Right forelimb (tissue), 1 donor: Measurements from ENCODE around the gene WNK1.
"Not testable (repeated sequence)": the region's sequence is repeated elsewhere in the genome, so short reads cannot be mapped to it uniquely, and the experiment has no call there.

ENCODE experiments used
- DNase-seq: peaks from one replicate; pipeline ENCODE4 v3.0.0-alpha.2; 2018

Gene WNK1

DNA sequence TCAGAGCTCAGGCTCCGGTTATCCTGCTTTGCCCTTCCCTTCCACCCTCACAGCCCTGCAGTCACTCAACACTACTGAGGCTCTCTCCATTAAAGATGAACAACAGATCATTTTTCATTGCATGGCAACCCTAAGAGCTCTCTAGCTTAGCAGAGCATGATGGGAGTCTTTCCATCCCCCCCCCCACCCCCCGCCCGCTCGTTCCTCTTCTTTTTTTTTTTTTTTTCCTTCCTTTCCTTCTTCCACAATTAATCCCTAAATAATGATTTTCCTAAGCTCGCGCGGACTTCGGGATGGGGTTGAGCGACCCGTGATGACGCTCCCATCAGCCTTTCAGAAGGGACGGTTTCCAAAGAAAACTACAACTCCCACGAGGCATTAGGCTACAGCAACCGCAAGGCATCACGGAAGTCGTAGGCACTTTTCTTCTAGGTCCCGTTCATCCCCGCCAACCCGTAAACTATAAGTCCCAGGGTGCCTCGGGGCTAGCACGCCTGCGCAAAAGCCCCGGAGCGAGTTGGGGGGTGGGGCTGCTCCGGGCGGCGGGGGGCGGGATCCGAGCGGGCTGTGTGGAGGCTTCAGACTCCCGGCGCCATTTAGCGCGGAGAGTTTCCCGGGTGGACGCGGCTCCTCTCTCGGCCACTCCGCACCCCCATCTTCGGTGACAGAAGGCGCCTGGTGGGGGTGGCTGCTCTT is at the start of gene WNK1:
Gene WNK1 (plus strand): TSS at position 581 of the 696 bp plus-strand sequence. CDS start 987 bp downstream, outside the sequence.
- peak; percentile 99 for DNase-seq

DNA sequence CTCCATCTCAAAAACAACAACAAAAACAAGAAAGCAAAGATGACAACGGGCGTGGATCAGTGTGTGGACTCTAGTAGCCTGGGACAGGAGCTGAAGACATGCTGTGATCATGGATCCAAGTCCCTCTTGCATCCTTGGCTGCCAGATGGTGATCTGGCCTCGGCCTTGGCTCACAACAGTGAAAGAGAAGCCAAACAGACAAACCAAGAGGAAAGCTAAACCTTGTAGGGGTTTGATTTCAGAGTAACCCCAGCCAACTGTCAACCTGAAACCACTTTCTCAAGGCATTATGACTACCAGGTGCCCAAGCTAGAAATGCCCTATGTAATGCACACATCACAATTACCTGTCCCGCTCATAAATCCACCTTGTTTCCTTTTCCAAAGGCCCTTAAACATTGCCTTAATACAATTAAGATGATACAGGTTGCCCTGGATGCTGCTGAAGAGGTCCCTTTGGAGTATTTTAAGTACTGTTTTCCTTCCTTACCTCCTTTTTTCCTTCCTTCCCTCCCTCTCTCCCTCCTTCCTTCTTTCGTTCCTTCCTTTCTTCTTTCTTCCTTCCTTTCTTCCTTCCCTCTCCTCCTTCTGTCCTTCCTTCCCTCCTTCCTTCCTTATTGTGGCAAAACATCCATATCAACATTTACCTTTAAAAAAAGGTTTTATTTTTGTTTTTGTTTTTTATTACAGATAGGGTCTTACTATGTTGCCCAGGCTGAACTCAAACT is 47.7 kb upstream of the WNK1 start:
- DNase-seq: no peak

GRCh38 chr12:708084-708483 is 44.3 kb upstream of the WNK1 start:
- not testable (repeated sequence) for DNase-seq

- DNase-seq: no peak
Measured at GRCh38 chr12:709455-710020, 42.8 kb upstream of the WNK1 start.

DNA sequence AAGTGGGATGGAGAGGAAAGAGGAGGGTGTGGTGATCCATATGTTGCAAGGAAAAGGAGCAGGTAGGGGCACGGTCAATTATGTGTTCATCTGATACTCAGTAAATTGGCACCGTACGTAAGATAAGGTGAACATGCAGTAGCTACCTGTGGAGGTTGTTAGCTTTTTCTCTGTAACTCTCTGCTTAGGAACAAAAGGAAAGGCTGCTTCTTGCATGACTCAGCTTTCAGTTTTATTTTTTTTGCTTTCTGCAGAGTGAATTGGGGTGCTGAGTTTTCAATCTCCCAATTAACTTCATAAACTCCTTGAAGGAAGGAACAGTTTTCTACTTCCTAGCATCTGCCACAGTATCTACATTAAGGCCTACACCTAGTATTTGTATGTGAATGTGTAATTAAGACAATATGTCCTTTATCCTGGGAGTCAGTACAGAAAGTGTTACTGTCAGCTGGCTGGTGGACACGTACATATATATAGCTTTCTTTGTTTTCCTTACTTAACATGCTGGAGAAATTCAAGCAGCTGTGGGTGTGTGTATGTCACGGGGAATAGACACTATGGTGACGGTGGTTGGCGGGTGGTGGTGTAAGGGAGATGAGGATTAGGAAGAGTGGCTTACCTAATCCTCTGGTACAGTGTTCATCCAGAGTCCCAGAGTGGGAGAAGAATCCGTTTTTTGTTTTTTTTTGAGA is 40.1 kb upstream of the WNK1 start:
- no peak for DNase-seq

DNA sequence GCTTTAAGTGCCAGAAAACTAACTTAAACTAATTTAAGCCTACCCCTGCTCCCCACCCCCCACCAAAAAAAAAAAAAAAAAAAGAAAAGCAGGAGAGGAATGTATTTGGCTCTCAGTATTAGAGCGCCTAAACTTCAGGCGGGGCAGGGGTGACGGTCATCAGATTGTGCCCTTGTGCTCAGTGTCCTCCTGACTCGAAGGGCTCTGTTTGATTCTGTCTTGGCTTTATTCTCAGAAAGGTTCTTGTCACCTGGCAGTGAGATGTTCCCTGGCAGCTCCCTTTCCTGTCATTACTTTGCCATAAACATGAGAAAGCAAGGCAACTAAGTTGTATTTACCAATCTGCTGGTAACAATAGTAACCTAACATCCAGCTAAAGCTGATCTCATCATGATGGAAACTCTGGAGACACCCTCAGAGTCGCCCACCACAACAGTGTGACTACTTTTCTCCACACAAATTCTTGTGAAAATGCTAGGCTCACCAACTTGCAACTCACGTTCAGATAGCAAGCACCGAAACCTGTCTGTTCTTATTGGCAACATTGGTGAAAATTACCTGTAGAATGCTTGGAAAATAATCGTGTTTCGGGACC is 39.0 kb upstream of the WNK1 start:
- DNase-seq: no peak

- DNase-seq: no peak
Measured at GRCh38 chr12:716506-716905, 35.9 kb upstream of the WNK1 start.

GRCh38 chr12:718756-719102 is 33.6 kb upstream of the WNK1 start:
- no peak for DNase-seq

- no peak for DNase-seq
Measured at GRCh38 chr12:720231-720941, 32.0 kb upstream of the WNK1 start.

DNA sequence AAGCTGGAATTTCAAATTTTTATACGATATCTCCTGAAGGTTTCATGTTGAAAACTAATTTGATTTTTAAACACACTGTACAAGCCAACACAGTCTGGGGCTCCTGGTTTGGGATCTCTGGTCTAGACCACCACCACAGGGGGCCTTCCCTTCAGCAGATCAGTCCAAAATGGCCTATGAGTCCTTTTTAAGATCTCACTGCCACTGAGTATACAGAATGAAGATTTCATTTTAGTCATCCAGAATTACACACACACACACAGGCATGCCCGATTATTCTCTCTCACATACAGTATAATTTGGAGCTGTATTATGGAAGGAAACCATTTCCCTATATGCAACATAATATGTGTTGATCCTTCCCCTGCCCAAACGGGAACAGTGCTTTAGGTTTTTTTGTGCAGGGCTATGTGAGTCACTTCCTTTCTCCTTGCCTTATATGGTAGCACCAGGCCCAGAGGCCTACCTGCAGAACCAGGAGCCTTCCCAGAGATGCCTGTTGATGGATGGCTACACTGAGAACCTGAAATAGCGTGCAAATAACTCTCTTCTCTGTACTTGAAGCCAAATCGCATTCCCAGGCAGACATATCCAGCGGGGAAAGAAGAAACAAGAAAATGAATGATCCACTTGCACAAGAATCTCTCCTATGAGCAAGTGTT is 28.1 kb upstream of the WNK1 start:
- no peak for DNase-seq

DNA sequence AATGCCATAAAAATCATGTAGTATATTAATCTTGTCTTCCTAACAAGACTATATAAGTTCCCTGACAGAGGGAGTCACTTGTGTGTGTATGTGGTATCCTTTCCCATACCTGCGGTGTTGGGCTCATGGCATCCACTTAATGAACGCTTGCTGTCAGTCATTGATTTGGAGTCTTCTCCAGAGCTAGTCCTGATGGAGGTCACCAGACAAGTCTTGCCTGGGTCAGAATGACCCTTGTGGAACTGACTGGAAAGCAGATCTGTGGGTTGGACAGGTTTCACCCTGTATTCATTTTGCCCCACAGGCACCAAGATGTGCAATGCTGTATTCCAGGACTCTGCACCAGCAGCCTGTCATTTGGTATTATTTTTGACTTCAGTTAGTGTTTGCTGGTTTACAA is 27.3 kb upstream of the WNK1 start:
- DNase-seq: no peak

DNA sequence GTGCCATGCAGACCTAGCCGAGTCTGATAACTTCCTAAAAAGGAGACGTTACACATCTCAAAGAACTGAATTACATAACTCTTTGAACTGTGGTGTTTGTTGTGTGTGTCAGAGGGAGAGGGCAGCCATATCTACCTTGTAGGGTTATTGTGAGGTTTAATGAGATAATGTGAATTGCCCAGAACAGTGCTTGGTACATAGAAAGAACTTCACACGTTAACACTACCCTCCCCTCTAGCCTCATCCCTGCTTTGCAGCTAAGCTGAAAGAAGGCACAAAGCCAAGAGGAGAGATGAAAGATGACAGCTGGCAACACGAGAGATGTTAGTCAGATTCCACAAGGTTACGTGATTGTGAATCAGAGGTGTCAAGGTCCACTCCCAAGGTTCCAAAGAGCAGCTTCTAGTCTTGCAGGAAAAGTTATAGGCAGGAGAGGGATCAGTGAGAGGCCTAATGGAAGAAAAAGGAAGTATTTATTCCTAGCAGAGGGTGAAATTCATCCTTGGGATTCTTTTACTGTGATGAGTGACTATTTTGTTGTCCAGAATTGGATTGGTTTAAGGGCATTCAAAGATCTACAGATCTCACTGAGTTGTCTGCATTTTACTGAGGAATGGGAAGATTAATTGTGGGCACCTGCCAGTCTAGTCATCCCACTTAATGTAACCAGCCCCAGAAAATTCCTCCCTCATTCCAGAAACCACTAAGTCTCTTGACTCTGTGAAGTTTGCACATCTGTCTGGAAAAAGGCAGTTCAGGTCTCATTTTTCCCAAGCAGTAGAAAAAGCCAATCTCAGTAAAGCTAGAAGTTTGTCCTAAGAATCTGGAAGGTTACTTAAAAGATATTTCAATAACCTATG is 25.9 kb upstream of the WNK1 start:
- DNase-seq: no peak

GRCh38 chr12:727321-727720 is 25.1 kb upstream of the WNK1 start:
- no peak for DNase-seq

DNA sequence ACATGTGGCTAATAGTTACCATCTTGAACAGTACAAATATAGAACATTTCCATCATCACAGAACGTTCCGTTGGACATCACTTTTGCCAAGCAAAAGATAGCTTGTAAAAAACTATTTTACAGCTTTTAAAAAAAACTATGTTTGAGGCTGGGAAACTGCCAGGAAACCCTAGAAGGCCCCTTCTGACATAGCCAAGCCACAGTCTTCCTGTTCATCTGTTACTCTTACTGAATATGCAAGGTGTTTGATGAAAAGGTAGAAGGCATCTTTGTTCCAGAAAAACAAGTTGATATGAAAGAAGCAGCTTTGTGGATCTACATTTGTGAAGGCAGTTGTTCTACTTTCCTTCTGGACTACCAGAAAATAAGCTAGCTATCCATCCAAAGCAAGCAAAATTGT is 23.6 kb upstream of the WNK1 start:
- no peak for DNase-seq

DNA sequence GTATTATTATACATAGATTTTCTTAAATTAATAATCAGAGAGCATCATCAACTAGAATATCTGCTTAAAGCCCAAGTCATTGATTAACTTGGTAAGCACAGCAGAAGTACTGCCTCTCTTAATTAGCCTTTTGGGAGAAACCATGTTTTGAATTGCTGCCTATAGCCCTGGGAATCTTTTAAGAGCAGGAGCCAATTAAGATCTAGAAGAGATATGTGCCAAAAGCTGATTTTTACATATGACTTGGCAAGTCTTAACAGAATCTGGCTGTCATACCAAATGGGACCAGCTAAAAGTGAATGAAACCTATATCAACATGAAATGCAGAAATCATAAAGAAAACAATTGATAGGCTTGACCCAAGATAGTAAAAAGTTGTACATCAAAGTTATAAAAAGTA is 23.2 kb upstream of the WNK1 start:
- no peak for DNase-seq

GRCh38 chr12:730550-730949 is 21.8 kb upstream of the WNK1 start:
- no peak for DNase-seq

DNA sequence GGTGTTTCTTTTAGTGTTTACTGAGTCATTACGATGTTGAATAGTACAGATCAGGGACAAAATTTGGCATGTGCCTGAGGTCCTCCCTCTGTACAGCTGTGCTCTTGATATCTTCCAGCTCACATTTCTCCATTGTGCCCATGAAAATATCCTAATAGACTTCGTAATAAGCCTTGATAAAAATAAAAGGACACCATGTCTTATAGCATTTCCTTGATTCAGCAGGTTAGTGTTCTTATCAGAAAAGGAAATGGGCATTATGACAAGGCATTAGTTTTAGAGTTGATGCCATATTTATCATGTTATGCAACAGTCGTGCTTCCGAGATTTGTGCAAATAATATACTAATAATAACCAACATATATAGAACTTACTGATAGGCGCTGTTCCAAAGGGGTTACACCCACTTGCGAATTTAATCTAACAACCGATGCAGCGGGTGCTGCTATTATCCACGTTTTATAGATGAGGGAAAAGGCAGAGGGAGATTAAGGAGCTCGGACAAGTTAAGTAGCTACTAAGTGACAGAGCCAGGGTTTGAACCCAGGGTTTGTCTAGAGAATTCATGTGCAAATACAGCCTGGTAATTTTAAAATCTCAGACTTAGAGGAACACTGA is 15.1 kb upstream of the WNK1 start:
- no peak for DNase-seq

GRCh38 chr12:738712-739111 is 13.7 kb upstream of the WNK1 start:
- DNase-seq: no peak

DNA sequence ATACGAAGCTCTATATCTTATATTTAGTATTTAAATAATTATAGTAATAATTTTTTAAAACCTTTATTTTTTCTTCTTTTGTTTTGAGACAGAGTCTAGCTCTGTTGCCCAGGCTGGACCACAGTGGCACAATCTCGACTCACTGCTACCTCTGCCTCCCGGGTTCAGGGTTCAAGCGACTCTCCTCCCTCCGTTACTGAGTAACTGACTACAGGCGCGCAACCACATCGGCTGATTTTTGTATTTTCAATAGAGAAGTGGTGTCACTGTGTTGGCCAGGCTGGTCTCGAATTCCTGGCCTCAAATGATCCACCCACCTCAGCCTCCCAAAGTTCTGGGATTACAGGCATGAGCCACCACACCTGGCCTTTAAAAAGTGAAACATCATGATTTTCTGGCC is 13.0 kb upstream of the WNK1 start:
- no peak for DNase-seq

GRCh38 chr12:740921-741320 is 11.5 kb upstream of the WNK1 start:
- DNase-seq: no peak
